Kidney epithelial cell (primary cell): ENCODE results near the gene KCNK7. TPM values are rescaled to one million over a fixed set of nuclear protein-coding genes. Genes with fewer than 3 reads are reported as not detected.
A peak's percentile ranks its signal among the peaks of the same experiment; 100 is the strongest.

Experiments used
- DNase-seq: peaks from one replicate; pipeline ENCODE4 v3.0.0-alpha.2; 2010; ENCODE audit warnings: low read depth
- H3K27me3 ChIP-seq: 2 replicates; pipeline ENCODE4 v1.6.0; 2011; ENCODE audit warnings: low read length; ENCODE audit not compliant: control insufficient read depth, insufficient read depth
- H3K36me3 ChIP-seq: 2 replicates; pipeline ENCODE4 v1.5.1; 2011; ENCODE audit warnings: low read length; ENCODE audit not compliant: control insufficient read depth, insufficient read depth
- H3K4me3 ChIP-seq: 2 replicates; pipeline ENCODE4 v1.5.1; 2011; ENCODE audit warnings: low read depth, mild to moderate bottlenecking, control low read depth, low read length
- total RNA-seq: library from RNA; depleted of rRNA; stranded (reverse); fragments of >200 nt; gene quantifications from 2 replicates; pipeline ENCODE4 v1.2.3, GENCODE V29; 2015
- TF ChIP-seq, protein P1 (sequence below): IDR thresholded peaks from 2 replicates; pipeline ENCODE4 v1.5.1; 2011; ENCODE audit warnings: mild to moderate bottlenecking, moderate library complexity, low read length, control low read depth, inconsistent platforms; ENCODE audit not compliant: insufficient read depth, poor library complexity, severe bottlenecking

The KCNK7 gene
- total RNA-seq, 1 donor from 2014 or later: not detected

DNA sequence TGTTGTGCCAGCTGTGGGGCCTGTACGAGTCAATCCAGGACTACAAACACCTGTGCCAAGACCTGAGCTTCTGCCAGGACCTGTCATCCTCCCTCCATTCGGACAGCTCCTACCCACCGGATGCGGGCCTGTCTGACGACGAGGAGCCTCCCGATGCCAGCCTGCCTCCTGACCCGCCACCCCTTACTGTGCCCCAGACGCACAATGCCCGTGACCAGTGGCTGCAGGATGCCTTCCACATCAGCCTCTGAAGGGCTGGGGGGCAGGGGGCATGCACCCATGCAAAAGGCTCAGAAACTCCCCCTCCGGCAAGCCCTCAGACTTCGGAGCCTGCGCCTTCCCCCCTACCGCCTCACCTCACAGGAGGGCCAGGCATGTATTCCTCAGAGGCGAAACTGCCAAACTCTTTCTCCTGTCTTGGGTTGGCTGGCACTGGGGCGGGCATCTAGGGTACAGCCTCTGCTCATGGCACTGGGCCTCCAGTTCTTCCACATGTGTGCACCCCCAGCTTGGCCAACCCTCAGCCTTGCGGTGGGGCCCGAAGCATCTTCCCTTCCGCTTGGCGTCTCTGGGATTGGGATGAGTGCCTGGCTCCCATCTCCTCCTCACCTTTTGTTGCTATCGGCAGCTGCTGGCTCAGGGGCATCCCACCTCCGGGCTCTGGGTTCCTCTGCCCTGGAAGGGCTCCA, 22.1 kb downstream of the KCNK7 start:
- DNase-seq: no peak
- TF ChIP-seq, protein P1, sequence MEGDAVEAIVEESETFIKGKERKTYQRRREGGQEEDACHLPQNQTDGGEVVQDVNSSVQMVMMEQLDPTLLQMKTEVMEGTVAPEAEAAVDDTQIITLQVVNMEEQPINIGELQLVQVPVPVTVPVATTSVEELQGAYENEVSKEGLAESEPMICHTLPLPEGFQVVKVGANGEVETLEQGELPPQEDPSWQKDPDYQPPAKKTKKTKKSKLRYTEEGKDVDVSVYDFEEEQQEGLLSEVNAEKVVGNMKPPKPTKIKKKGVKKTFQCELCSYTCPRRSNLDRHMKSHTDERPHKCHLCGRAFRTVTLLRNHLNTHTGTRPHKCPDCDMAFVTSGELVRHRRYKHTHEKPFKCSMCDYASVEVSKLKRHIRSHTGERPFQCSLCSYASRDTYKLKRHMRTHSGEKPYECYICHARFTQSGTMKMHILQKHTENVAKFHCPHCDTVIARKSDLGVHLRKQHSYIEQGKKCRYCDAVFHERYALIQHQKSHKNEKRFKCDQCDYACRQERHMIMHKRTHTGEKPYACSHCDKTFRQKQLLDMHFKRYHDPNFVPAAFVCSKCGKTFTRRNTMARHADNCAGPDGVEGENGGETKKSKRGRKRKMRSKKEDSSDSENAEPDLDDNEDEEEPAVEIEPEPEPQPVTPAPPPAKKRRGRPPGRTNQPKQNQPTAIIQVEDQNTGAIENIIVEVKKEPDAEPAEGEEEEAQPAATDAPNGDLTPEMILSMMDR: no peak
- H3K27me3 ChIP-seq: no peaks in the 10 kb centered on the region
- H3K4me3 ChIP-seq: peak overlapping the region; percentile 64
- H3K36me3 ChIP-seq: peaks cover 1% of the 10 kb centered on the region

DNA sequence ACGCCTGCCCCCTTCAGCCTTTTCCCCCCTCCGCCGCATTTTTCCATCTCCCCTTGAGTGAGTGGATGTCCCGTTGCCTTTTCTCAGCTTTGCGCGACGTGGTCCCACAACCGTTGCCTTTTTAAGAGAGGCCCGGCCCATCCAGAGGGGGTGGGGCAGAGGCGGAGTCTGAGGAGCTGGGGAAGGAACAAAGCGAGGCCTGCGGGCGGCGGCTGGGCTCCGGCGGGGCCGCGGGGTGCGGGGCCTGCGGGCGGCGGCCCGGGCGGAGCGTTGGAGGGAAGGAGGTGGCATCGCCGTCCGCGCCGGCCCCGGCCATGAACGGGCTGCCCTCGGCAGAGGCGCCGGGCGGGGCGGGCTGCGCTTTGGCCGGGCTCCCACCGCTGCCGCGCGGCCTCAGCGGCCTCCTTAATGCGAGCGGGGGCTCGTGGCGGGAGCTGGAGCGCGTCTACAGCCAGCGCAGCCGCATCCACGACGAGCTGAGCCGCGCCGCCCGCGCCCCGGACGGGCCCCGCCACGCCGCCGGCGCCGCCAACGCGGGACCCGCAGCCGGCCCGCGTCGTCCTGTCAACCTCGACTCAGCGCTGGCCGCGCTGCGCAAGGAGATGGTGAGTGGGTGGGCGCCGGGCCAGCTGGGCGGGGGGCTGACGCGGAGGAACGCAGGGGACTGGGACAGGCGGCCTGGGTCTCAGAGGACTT, 23.1 kb downstream of the KCNK7 start, which contains the start of gene FAM89B:
TSS of gene FAM89B (plus strand) at position 183 of the 696 bp plus-strand sequence. CDS start at position 315, 132 bp downstream.
- TF ChIP-seq, protein P1: no peak
- Histone ChIP-seq H3K36me3 (peaks cover 1% of the 10 kb centered on the region), H3K4me3 (peak within 1 kb of the TSS; percentile 64), H3K27me3 (no peaks in the 10 kb centered on the region)
- no peak for DNase-seq

DNA sequence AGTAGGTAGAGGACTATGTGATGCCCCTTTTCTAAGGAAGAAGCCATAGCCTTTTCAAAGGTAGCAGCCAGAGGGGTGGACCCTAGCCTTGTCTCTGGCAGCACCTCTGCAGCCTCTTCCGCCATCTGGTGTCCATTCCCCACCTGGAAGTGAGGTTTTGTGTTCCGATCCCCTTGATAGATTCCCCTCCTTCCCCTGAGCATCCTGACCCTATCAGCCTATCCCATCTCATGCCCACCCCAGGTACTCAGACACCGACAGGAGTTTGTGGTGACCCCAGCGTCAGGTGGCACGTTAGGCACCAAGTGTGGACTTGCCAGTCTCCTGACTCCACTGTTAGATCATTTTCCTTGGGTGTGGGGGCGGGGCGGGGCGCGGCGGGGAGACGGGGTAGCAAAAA, 23.7 kb downstream of the KCNK7 start:
- Histone ChIP-seq H3K27me3 (no peaks in the 10 kb centered on the region), H3K36me3 (peaks cover 1% of the 10 kb centered on the region), H3K4me3 (peak overlapping the region; percentile 64)
- TF ChIP-seq, protein P1: peak; percentile 66
- no peak for DNase-seq

DNA sequence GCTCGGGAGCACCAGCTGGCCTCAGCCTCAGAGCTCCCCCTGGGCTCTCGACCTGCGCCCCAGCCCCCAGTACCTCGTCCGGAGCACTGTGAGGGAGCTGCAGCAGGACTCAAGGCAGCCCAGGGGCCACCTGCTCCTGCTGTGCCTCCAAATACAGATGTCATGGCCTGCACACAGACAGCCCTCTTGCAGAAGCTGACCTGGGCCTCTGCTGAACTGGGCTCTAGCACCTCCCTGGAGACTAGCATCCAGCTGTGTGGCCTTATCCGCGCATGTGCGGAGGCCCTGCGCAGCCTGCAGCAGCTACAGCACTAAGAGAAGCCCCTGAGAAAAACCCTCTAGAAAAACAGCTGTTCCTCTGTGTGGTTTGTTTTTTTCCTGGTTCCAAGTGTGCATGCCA, 24.2 kb downstream of the KCNK7 start:
- H3K4me3 ChIP-seq: peak overlapping the region; percentile 72
- peaks cover 1% of the 10 kb centered on the region for H3K36me3 ChIP-seq
- TF ChIP-seq, protein P1: no peak
- no peaks in the 10 kb centered on the region for H3K27me3 ChIP-seq
- no peak for DNase-seq

DNA sequence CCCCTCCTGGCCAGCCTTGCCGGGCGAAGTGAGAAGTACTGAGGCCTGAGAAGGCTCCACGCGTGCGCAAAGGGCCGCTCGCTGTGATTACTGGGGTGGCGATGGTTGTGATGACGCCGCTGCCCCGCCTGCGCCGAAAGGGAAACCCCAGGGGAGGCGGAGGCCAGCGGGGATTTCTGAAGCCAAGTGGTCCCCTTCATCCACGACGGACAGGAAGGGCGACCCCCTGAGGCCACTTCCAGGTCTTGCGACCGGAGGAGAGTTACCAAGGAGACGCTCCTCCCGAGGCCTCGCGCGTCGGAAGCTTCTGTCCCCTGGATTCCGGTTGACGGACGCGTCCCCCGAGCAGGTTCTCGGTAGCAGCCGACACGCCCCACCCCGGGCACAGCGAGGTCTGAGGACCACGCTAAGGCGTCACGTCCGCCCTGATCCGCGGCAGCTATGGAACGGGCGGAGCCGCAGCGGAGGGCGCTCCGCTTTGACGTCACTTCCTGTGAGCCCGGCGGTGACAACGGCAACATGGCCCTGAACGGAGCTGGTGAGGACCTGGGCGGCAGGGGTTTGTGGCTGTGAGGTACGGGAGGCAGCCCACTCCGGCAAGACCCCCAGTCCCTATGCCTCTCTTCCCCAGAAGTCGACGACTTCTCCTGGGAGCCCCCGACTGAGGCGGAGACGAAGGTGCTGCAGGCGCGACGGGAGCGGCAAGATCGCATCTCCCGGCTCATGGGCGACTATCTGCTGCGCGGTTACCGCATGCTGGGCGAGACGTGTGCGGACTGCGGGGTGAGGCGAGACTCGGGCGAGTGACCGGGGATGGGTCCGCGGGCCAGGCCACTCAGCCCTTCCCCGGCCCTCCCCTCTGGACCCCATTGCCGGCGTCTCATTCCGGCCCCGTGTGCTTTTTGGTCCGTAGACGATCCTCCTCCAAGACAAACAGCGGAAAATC, 25.4 kb downstream of the KCNK7 start, which contains the start of gene ZNRD2:
TSS of gene ZNRD2 (plus strand) at position 505 of the 946 bp plus-strand sequence. CDS start at position 520, 15 bp downstream.
- TF ChIP-seq, protein P1: peak; percentile 61
- peaks cover 1% of the 10 kb centered on the region for H3K36me3 ChIP-seq
- peak; percentile 94 for DNase-seq

More for the DNA sequence above, 25.4 kb downstream of the KCNK7 start, which contains the start of gene ZNRD2:
- H3K27me3 ChIP-seq: no peaks in the 10 kb centered on the region
- H3K4me3 ChIP-seq: peak within 1 kb of the TSS; percentile 72
